MCF 10A (cell line): ENCODE data around the gene ASPSCR1. TPM values are rescaled to one million over a fixed set of nuclear protein-coding genes. Genes with fewer than 3 reads are reported as not detected.

Experiments used
- Bru-seq: library from RNA; stranded (reverse); fragments of 400-500 nt; gene quantifications from one replicate; lab custom pipeline; 2021; lab: Mats Ljungman, UMichigan
- BruChase-seq, 2 experiments: library from RNA; stranded (reverse); fragments of 400-500 nt; gene quantifications; one replicate each; lab custom pipeline; 2021; lab: Mats Ljungman, UMichigan
- BruUV-seq: library from RNA; stranded (reverse); fragments of 400-500 nt; replicated peaks from 2 replicates; lab custom pipeline; 2021; lab: Mats Ljungman, UMichigan
- CTCF ChIA-PET: fragments of 300-600 bp; sonication (Branson Sonifier 250); formaldehyde crosslinking; extraction: SDS; loops from one replicate; lab custom pipeline; 2021; ENCODE audit warnings: antibody characterized with exemption, inconsistent platforms; lab: Yijun Ruan, JAX
- POLR2A ChIA-PET: fragments of 300-600, 350-650 bp; sonication (Branson Sonifier 250); formaldehyde crosslinking; extraction: SDS; loops from one replicate; lab custom pipeline; 2020; ENCODE audit warnings: antibody characterized with exemption, inconsistent platforms; lab: Yijun Ruan, JAX
- DNase-seq: peaks from one replicate; pipeline ENCODE4 v3.0.0-alpha.2; 2018; ENCODE audit not compliant: unreplicated experiment
- H3K27ac Mint-ChIP-seq: one replicate; pipeline ENCODE4 v1.8.0; 2022; ENCODE audit warnings: mild to moderate bottlenecking, low read depth, mixed read lengths; ENCODE audit not compliant: unreplicated experiment
- H3K27me3 Mint-ChIP-seq: one replicate; pipeline ENCODE4 v1.8.0; 2022; ENCODE audit warnings: mixed read lengths; ENCODE audit not compliant: insufficient read depth, unreplicated experiment
- H3K36me3 Mint-ChIP-seq: one replicate; pipeline ENCODE4 v1.8.0; 2022; ENCODE audit warnings: mild to moderate bottlenecking, moderate library complexity, mixed read lengths; ENCODE audit not compliant: insufficient read depth, unreplicated experiment
- H3K4me1 Mint-ChIP-seq: one replicate; pipeline ENCODE4 v1.8.0; 2022; ENCODE audit warnings: mixed read lengths; ENCODE audit not compliant: insufficient read depth, unreplicated experiment
- H3K4me3 Mint-ChIP-seq: one replicate; pipeline ENCODE4 v1.8.0; 2022; ENCODE audit warnings: mild to moderate bottlenecking, moderate library complexity, mixed read lengths; ENCODE audit not compliant: unreplicated experiment
- H3K9me3 Mint-ChIP-seq: one replicate; pipeline ENCODE4 v1.8.0; 2022; ENCODE audit warnings: mixed read lengths; ENCODE audit not compliant: unreplicated experiment
- intact Hi-C: fragments of 100-400 bp; cut with micrococcal nuclease; formaldehyde crosslinking; loops from 2 replicates; pipeline ENCODE4 v1.14.1; 2022
- long read RNA-seq: library from polyadenylated mRNA; stranded (forward); transcript quantifications from one replicate; pipeline ENCODE4 v2.0.0, GENCODE V29; 2022
- total RNA-seq: library from RNA; stranded (reverse); gene quantifications from 2 replicates; pipeline ENCODE4 v1.2.3, GENCODE V29; 2022
- TF ChIP-seq, protein P1 (sequence below): fragments of 200-600 bp; IDR thresholded peaks from one replicate; pipeline ENCODE4 v1.8.0; 2022; ENCODE audit warnings: antibody characterized with exemption, mild to moderate bottlenecking; ENCODE audit not compliant: unreplicated experiment

ASPSCR1 gene, protein sequence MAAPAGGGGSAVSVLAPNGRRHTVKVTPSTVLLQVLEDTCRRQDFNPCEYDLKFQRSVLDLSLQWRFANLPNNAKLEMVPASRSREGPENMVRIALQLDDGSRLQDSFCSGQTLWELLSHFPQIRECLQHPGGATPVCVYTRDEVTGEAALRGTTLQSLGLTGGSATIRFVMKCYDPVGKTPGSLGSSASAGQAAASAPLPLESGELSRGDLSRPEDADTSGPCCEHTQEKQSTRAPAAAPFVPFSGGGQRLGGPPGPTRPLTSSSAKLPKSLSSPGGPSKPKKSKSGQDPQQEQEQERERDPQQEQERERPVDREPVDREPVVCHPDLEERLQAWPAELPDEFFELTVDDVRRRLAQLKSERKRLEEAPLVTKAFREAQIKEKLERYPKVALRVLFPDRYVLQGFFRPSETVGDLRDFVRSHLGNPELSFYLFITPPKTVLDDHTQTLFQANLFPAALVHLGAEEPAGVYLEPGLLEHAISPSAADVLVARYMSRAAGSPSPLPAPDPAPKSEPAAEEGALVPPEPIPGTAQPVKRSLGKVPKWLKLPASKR
- total RNA-seq: 24.9 and 29.7 TPM in 2 replicates
- percentile 50 among the genes with signal in this experiment for Bru-seq, nascent RNA
- BruChase-seq, experiment 1, labeled RNA remaining after a 6-hour chase: percentile 54 among the genes with signal in this experiment
- BruChase-seq, experiment 2, labeled RNA remaining after a 2-hour chase: percentile 52 among the genes with signal in this experiment
- long read RNA-seq, transcript ASPSCR1-202 (16 exons, 1,843 nt): major isoform, 48 of 84 reads
- long read RNA-seq, partial matches to known transcripts: 11 of 84 reads
- long read RNA-seq, other reads (novel, unspliced or antisense): 22 of 84 reads

DNA sequence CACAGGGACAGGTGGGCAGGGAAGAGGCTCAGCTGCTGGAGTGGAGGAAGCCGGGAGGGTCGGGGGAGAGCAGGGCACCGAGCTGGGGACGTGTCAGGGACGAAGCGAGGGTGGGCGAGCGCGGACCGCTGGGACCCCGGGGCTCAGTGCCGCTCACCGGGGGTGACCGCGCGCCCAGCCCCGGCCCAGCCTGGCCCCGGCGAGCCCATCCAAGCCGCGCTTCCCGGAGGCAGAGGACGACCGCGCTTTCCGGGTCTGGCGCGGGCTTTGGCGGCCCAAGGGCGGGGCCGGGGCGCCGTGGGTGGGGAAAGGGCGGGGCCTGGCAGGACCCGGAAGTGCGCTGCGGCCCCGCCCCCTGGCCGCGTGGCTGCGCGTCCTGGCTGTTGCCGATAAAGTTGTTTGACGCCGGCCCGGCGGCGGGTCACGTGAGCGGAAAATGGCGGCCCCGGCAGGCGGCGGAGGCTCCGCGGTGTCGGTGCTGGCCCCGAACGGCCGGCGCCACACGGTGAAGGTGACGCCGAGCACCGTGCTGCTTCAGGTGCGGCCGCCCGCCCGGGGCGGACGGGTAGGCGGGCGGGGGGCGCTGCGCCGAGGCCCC lies at the start of gene ASPSCR1:
TSS of gene ASPSCR1 (plus strand) at position 419 of the 598 bp plus-strand sequence. CDS start at position 437, 18 bp downstream.
- peak within 1 kb of the TSS; percentile 88 for H3K27ac Mint-ChIP-seq
- TF ChIP-seq, protein P1, sequence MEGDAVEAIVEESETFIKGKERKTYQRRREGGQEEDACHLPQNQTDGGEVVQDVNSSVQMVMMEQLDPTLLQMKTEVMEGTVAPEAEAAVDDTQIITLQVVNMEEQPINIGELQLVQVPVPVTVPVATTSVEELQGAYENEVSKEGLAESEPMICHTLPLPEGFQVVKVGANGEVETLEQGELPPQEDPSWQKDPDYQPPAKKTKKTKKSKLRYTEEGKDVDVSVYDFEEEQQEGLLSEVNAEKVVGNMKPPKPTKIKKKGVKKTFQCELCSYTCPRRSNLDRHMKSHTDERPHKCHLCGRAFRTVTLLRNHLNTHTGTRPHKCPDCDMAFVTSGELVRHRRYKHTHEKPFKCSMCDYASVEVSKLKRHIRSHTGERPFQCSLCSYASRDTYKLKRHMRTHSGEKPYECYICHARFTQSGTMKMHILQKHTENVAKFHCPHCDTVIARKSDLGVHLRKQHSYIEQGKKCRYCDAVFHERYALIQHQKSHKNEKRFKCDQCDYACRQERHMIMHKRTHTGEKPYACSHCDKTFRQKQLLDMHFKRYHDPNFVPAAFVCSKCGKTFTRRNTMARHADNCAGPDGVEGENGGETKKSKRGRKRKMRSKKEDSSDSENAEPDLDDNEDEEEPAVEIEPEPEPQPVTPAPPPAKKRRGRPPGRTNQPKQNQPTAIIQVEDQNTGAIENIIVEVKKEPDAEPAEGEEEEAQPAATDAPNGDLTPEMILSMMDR: no peak
- POLR2A ChIA-PET: interaction anchor here (0.7 to 1.7 kb wide), 9 partner anchors 9 to 60 kb away, joined by 3 to 13 read pairs (median 5); partner anchors contain the start of genes CENPX, LRRC45 and SIRT7
- intact Hi-C loops: loop anchor here (2.0 kb wide), 1 partner anchor 25 kb away; no protein-coding TSS in a partner anchor
- H3K9me3 Mint-ChIP-seq: no peaks in the 10 kb centered on the region
- CTCF ChIA-PET: interaction anchor here (0.6 to 0.7 kb wide), 3 partner anchors 17 to 1970 kb away, joined by 3 read pairs; no protein-coding TSS in a partner anchor
- peak; percentile 85 for DNase-seq
- H3K4me1 Mint-ChIP-seq: peaks cover 24% of the 10 kb centered on the region
- no peaks in the 10 kb centered on the region for H3K27me3 Mint-ChIP-seq
- no TSS peak for BruUV-seq
- H3K4me3 Mint-ChIP-seq: peak within 1 kb of the TSS; percentile 97
- peaks cover 8% of the 10 kb centered on the region for H3K36me3 Mint-ChIP-seq

DNA sequence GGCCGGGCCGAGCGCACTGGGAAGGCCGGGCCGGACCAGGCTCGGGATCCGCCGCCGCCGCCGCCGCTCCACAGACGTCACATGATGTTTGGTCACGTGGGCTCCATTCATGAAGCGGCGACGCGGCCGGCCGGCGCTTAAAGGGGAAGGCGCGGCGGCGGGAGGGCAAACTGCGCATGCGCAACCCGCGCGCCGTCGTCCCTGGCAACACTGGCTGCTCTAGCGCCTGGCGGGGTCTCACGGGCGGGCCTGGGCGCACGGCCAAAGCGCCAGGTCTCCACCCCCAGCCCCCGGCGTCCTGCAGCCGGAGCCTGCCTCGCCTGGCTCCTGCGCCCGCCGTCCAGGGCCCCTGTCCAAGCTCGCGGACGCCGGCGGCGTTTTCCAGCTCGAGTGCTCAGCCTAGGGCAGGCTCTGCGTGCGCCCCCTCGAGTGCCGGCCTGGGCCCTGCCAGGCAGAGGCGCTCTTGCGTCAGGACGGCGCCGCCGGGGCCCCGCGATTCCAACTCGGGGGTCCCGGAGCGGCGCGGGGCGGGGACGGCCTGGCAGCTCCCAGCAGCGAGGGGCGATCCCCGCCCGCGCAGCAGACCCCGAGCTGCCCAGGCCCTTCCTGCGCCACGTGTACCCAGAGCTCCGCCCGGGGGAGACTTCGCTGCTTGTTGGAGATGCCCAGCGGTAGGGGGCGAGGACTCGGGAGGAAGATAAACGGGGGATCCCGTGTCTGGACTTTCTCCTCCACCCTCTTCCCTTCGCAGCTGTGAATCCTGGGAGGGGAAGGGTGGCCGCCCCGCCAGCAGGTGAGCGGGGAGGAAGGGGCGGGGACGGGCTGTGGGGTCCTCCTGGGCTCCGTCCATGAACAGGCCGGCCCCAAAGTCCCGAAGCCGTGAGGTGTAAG lies 49.5 kb upstream of the ASPSCR1 start, which contains the start of gene MAFG:
TSS of gene MAFG (minus strand) at position 83 of the 891 bp plus-strand sequence. CDS start 4,550 bp downstream, outside the sequence.
- peaks cover 19% of the 10 kb centered on the region for H3K4me1 Mint-ChIP-seq
- H3K9me3 Mint-ChIP-seq: no peaks in the 10 kb centered on the region
- CTCF ChIA-PET: interaction anchor here (0.5 to 1.2 kb wide), 7 partner anchors 14 to 124 kb away, joined by 3 to 7 read pairs (median 4); partner anchors contain the start of genes GPS1 and RFNG
- no TSS peak for BruUV-seq
- H3K27ac Mint-ChIP-seq: peak within 1 kb of the TSS; percentile 81
- intact Hi-C loops: no loop called here
- POLR2A ChIA-PET: interaction anchor here (0.6 to 6.3 kb wide), 13 partner anchors 10 to 855 kb away, joined by 3 to 59 read pairs (median 6); partner anchors contain the start of genes CENPX, FASN, LRRC45 and NPLOC4
- no peaks in the 10 kb centered on the region for H3K27me3 Mint-ChIP-seq
- peak within 1 kb of the TSS; percentile 84 for H3K4me3 Mint-ChIP-seq
- peak; percentile 93 for DNase-seq
- TF ChIP-seq, protein P1: peak; percentile 26
- H3K36me3 Mint-ChIP-seq: peaks cover 9% of the 10 kb centered on the region

DNA sequence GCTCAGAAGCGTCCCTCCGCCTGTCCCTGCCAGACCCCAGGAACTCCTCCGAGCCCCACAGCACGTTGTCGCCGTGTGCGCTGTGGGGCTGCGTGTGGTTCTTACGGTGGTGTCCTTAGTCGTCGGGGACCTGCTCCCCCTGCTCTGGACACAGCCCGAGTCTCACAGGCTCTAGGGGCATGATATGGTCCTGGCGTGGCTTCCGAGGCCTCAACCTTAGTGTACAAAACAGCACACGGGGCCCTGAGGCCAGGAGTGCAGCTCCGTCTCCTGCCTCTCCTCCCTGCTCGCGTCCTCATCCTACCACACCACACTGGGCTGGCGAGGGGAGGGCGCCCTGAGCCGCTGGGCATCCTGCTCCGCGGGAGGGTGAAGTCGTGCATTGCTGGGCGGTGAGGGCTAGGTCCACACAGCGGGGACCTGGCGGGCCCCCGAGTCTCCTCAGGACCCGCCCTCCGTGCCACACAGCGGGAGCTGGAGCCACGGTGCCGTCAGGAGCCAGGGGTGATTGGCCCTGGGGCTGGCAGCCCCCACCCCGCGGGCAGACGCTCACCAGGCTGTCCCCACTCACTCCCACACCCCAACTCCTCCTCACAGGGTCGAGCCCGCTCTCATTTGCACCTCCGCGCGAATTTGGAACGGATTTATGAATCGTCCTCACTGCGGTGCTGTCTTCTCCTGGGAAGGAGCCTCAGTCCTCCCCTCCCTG lies 48.7 kb upstream of the ASPSCR1 start:
- H3K4me3 Mint-ChIP-seq: peak overlapping the region; percentile 66
- no TSS peak for BruUV-seq
- no peak overlapping the region for H3K27ac Mint-ChIP-seq
- TF ChIP-seq, protein P1: no peak
- no peak for DNase-seq
- peaks cover 2% of the 10 kb centered on the region for H3K36me3 Mint-ChIP-seq
- H3K9me3 Mint-ChIP-seq: no peaks in the 10 kb centered on the region
- ChIA-PET CTCF (interaction anchor here (0.9 to 1.3 kb wide), 5 partner anchors 15 to 81 kb away, joined by 3 to 7 read pairs (median 5); no protein-coding TSS in a partner anchor), POLR2A (interaction anchor here (1.0 to 6.3 kb wide), 7 partner anchors 9 to 170 kb away, joined by 4 to 59 read pairs (median 9); partner anchors contain the start of genes CENPX, FASN, LRRC45 and PCYT2)
- H3K27me3 Mint-ChIP-seq: no peaks in the 10 kb centered on the region
- intact Hi-C loops: no loop called here
- H3K4me1 Mint-ChIP-seq: peaks cover 14% of the 10 kb centered on the region
